HepG2 (cell line): ENCODE results near the gene B3GNT7. TPM values are rescaled to one million over a fixed set of nuclear protein-coding genes. Genes with fewer than 3 reads are reported as not detected.

Experiments
- ARNT2 ChIP-seq: sonication (generic); formaldehyde crosslinking; IDR thresholded peaks from 2 replicates; pipeline ENCODE4 v1.8.0; 2022; ENCODE audit warnings: mild to moderate bottlenecking, low read depth, missing genetic modification reagents, moderate library complexity
- ATAD3A ChIP-seq: sonication (generic); formaldehyde crosslinking; IDR thresholded peaks from 2 replicates; pipeline ENCODE4 v1.4.0; 2020; ENCODE audit warnings: missing genetic modification reagents
- BHLHE40 ChIP-seq: IDR thresholded peaks from 2 replicates; pipeline ENCODE4 v1.6.1; 2011; ENCODE audit warnings: low read length, improper control_type of control experiment
- CEBPB ChIP-seq: IDR thresholded peaks from 2 replicates; pipeline ENCODE4 v1.6.1; 2011; ENCODE audit warnings: low read depth, low read length, improper control_type of control experiment, borderline replicate concordance
- CTCF ChIP-seq: sonication (generic); formaldehyde crosslinking; IDR thresholded peaks from 2 replicates; pipeline ENCODE4 v1.5.0; 2020; ENCODE audit warnings: mild to moderate bottlenecking, missing genetic modification reagents, moderate library complexity
- ELF3 ChIP-seq: IDR thresholded peaks from 2 replicates; pipeline ENCODE4 v1.6.1; 2016; ENCODE audit warnings: missing genetic modification reagents, missing compliant biosample characterization
- FOXA3 ChIP-seq: IDR thresholded peaks from 2 replicates; pipeline ENCODE4 v1.6.1; 2016; ENCODE audit warnings: missing genetic modification reagents, missing compliant biosample characterization
- FOXO4 ChIP-seq: sonication (generic); formaldehyde crosslinking; conservative IDR thresholded peaks from 2 replicates; pipeline ENCODE4 v1.8.1; 2023; ENCODE audit warnings: missing genetic modification reagents
- MXI1 ChIP-seq: IDR thresholded peaks from 3 replicates; pipeline ENCODE4 v1.6.1; 2012; ENCODE audit warnings: low read depth, low read length, inconsistent platforms, borderline replicate concordance
- REPIN1 ChIP-seq: sonication (generic); formaldehyde crosslinking; IDR thresholded peaks from 2 replicates; pipeline ENCODE4 v1.8.0; 2022; ENCODE audit warnings: missing genetic modification reagents, low read depth, mild to moderate bottlenecking, borderline replicate concordance
- RXRA ChIP-seq: sonication (generic); formaldehyde crosslinking; IDR thresholded peaks from 2 replicates; pipeline ENCODE4 v1.5.1; 2020; ENCODE audit warnings: missing genetic modification reagents
- SIN3A ChIP-seq: IDR thresholded peaks from 2 replicates; pipeline ENCODE4 v1.6.1; 2011; ENCODE audit warnings: low read depth, mild to moderate bottlenecking, control low read depth, low read length, borderline replicate concordance
- SIX1 ChIP-seq: sonication (generic); formaldehyde crosslinking; IDR thresholded peaks from 2 replicates; pipeline ENCODE4 v1.4.0; 2020; ENCODE audit warnings: missing genetic modification reagents, borderline replicate concordance
- TAF1 ChIP-seq: sonication (generic); formaldehyde crosslinking; IDR thresholded peaks from 2 replicates; pipeline ENCODE4 v1.4.0; 2020; ENCODE audit warnings: missing genetic modification reagents
- THAP11 ChIP-seq: IDR thresholded peaks from 2 replicates; pipeline ENCODE4 v1.6.1; 2016; ENCODE audit warnings: missing biosample characterization, missing genetic modification reagents
- ZBTB21 ChIP-seq: sonication (generic); formaldehyde crosslinking; IDR thresholded peaks from 2 replicates; pipeline ENCODE4 v1.4.0; 2020; ENCODE audit warnings: missing genetic modification reagents
- ZBTB33 ChIP-seq: sonication (generic); formaldehyde crosslinking; IDR thresholded peaks from 2 replicates; pipeline ENCODE4 v1.4.0; 2020; ENCODE audit warnings: missing genetic modification reagents
- ZFP1 ChIP-seq: IDR thresholded peaks from 2 replicates; pipeline ENCODE4 v1.6.1; 2016
- ZNF687 ChIP-seq: sonication (generic); formaldehyde crosslinking; IDR thresholded peaks from 2 replicates; pipeline ENCODE4 v1.5.1; 2020; ENCODE audit warnings: mild to moderate bottlenecking, missing genetic modification reagents, moderate library complexity
- ZNF768 ChIP-seq: sonication (generic); formaldehyde crosslinking; IDR thresholded peaks from 2 replicates; pipeline ENCODE4 v1.4.0; 2020; ENCODE audit warnings: missing genetic modification reagents
- polyA plus RNA-seq, 8 experiments: library from polyadenylated mRNA; depleted of rRNA in 3 of 8; stranded (reverse) in 7 of 8; unstranded in 1 of 8; fragments of >200 nt; fragmentation: Illumina TruSeq in 4 of 8; extraction: Trizol in 4 of 8; gene quantifications; 2 replicates each; pipeline versions ENCODE4 v1.2.1 to v1.2.3, GENCODE V29; 2011 to 2016; ENCODE audit warnings: low read depth in 4 of 8, missing spikeins in 1 of 8, mixed read lengths in 1 of 8; ENCODE audit not compliant: insufficient read depth in 1 of 8
- total RNA-seq, 5 experiments: library from RNA; depleted of rRNA; stranded (reverse); fragments of >200 nt; fragmentation: Illumina TruSeq; extraction: Trizol; gene quantifications; 2 replicates each; pipeline ENCODE4 v1.2.3, GENCODE V29; 2016; ENCODE audit warnings: low read depth in 1 of 5

B3GNT7 gene
- total and polyA plus RNA-seq, 2 of the 13 experiments (the other 11 are each of a cell fraction or from before 2014, with no cell fraction given) = 0.04 to 0.24 TPM

GRCh38 chr2:231364961-231365810 lies 30.3 kb upstream of the B3GNT7 start (continued):
- TF ChIP-seq ZBTB33 (CRISPR knock-in tag) = 0 out of 2 replicates have a peak, but pooled peaks have one; percentile 21
- no peak for TF ChIP-seq REPIN1 (CRISPR knock-in tag)
- TF ChIP-seq CTCF (CRISPR knock-in tag) = 0 out of 2 replicates have a peak, but pooled peaks have one; percentile 3
- TF ChIP-seq FOXO4 (CRISPR knock-in tag) = no peak
- TF ChIP-seq FOXA3 (CRISPR knock-in tag) = peak; percentile 21; the same call in 1 of the 2 replicates
- peak; percentile 70; the same call in 1 of the 2 replicates for TF ChIP-seq ZNF768 (CRISPR knock-in tag)
- 0 out of 2 replicates have a peak, but pooled peaks have one; percentile 18 for TF ChIP-seq TAF1 (CRISPR knock-in tag)
- no peak for TF ChIP-seq CEBPB
- TF ChIP-seq BHLHE40 = peak; percentile 94
- 0 out of 2 replicates have a peak, but pooled peaks have one; percentile 69 for TF ChIP-seq ATAD3A (CRISPR knock-in tag)
- peak; percentile 63 for TF ChIP-seq ZNF687 (CRISPR knock-in tag)
- TF ChIP-seq SIX1 (CRISPR knock-in tag) = peak; percentile 26; the same call in 1 of the 2 replicates
- TF ChIP-seq THAP11 (CRISPR knock-in tag) = 0 out of 2 replicates have a peak, but pooled peaks have one; percentile 32
- TF ChIP-seq MXI1 = peak; percentile 19; the same call in 1 of the 3 replicates
- TF ChIP-seq ARNT2 (CRISPR knock-in tag) = peak; percentile 38; the same call in 1 of the 2 replicates
- TF ChIP-seq RXRA (CRISPR knock-in tag) = 0 out of 2 replicates have a peak, but pooled peaks have one; percentile 21
- peak; percentile 67; the same call in 1 of the 2 replicates for TF ChIP-seq ZBTB21 (CRISPR knock-in tag)
- peak; percentile 40; the same call in 1 of the 2 replicates for TF ChIP-seq SIN3A
- TF ChIP-seq ELF3 (CRISPR knock-in tag) = peak; percentile 42; the same call in 1 of the 2 replicates
- TF ChIP-seq ZFP1 (CRISPR knock-in tag) = 0 out of 2 replicates have a peak, but pooled peaks have one; percentile 27
